ENCODE data around the gene PIP4P1.

DNA sequence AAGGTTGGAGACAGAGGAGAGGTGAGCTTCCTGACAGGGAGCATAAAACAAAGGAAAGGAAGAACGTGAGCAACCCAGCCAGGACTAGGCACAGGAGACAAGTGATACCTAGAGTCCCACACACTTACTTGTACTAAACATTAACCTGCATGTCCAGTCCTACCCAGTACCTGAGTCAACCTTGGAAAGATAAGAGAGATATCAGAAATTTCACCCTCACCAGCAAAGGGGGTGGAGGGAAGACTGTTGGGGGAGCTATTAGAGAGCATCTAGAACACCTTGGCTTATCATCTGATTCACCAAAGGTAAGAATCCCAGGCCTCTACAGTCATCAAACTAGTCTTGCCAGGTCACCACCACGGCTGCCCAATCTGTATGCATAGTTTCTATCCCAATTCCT is 36.4 kb downstream of the PIP4P1 start:
- TF ChIP-seq GATA3 (IDR thresholded peaks at IDR 0.05; ENCODE audit: low read depth, low read length), result no peak
- no peak for TF ChIP-seq GATA2 (IDR thresholded peaks at IDR 0.05; ENCODE audit: low read depth, low read length)
